HepG2 (cell line): Measurements from ENCODE around the gene PRTN3. TPM values are rescaled to one million over a fixed set of nuclear protein-coding genes. Genes with fewer than 3 reads are reported as not detected.
A peak's percentile ranks its signal among the peaks of the same experiment; 100 is the strongest.

Experiments
- CENPX ChIP-seq: sonication (generic); formaldehyde crosslinking; IDR thresholded peaks from 2 replicates; pipeline ENCODE4 v1.9.0; 2021; ENCODE audit warnings: mild to moderate bottlenecking, missing genetic modification reagents, moderate library complexity
- GATAD1 ChIP-seq: IDR thresholded peaks from 2 replicates; pipeline ENCODE4 v1.6.1; 2016; ENCODE audit warnings: missing genetic modification reagents, missing compliant biosample characterization
- TFDP2 ChIP-seq: sonication (generic); formaldehyde crosslinking; IDR thresholded peaks from 2 replicates; pipeline ENCODE4 v1.4.0; 2020; ENCODE audit warnings: missing genetic modification reagents
- UBTF ChIP-seq: sonication (generic); formaldehyde crosslinking; IDR thresholded peaks from 2 replicates; pipeline ENCODE4 v1.4.0; 2020; ENCODE audit warnings: mild to moderate bottlenecking, missing genetic modification reagents
- ZNF382 ChIP-seq: sonication (generic); formaldehyde crosslinking; IDR thresholded peaks from 2 replicates; pipeline ENCODE4 v1.5.0; 2020; ENCODE audit warnings: missing genetic modification reagents, mild to moderate bottlenecking, borderline replicate concordance
- ZNF749 ChIP-seq: sonication (generic); formaldehyde crosslinking; IDR thresholded peaks from 2 replicates; pipeline ENCODE4 v1.8.0; 2022; ENCODE audit warnings: mild to moderate bottlenecking, missing genetic modification reagents, moderate library complexity, borderline replicate concordance
- ZSCAN20 ChIP-seq: sonication (generic); formaldehyde crosslinking; IDR thresholded peaks from 2 replicates; pipeline ENCODE4 v1.4.0; 2020; ENCODE audit warnings: missing genetic modification reagents, mild to moderate bottlenecking, borderline replicate concordance
- polyA plus RNA-seq, 8 experiments: library from polyadenylated mRNA; depleted of rRNA in 3 of 8; stranded (reverse) in 7 of 8; unstranded in 1 of 8; fragments of >200 nt; fragmentation: Illumina TruSeq in 4 of 8; extraction: Trizol in 4 of 8; gene quantifications; 2 replicates each; pipeline versions ENCODE4 v1.2.1 to v1.2.3, GENCODE V29; 2011 to 2016; ENCODE audit warnings: low read depth in 4 of 8, missing spikeins in 1 of 8, mixed read lengths in 1 of 8; ENCODE audit not compliant: insufficient read depth in 1 of 8
- total RNA-seq, 5 experiments: library from RNA; depleted of rRNA; stranded (reverse); fragments of >200 nt; fragmentation: Illumina TruSeq; extraction: Trizol; gene quantifications; 2 replicates each; pipeline ENCODE4 v1.2.3, GENCODE V29; 2016; ENCODE audit warnings: low read depth in 1 of 5
- TF ChIP-seq, protein P1 (sequence below): IDR thresholded peaks from 2 replicates; pipeline ENCODE4 v1.6.1; 2016; ENCODE audit warnings: low read depth, missing genetic modification reagents, missing compliant biosample characterization
- TF ChIP-seq, protein P2 (sequence below): sonication (generic); formaldehyde crosslinking; IDR thresholded peaks from 2 replicates; pipeline ENCODE4 v1.5.1; 2020; ENCODE audit warnings: mild to moderate bottlenecking, missing genetic modification reagents, moderate library complexity
- TF ChIP-seq, protein P3 (sequence below): sonication (generic); formaldehyde crosslinking; IDR thresholded peaks from 2 replicates; pipeline ENCODE4 v1.8.0; 2022; ENCODE audit warnings: mild to moderate bottlenecking, missing genetic modification reagents, moderate library complexity

Gene PRTN3
- total and polyA plus RNA-seq, 2 of the 13 experiments (the other 11 are each of a cell fraction or from before 2014, with no cell fraction given): not detected

DNA sequence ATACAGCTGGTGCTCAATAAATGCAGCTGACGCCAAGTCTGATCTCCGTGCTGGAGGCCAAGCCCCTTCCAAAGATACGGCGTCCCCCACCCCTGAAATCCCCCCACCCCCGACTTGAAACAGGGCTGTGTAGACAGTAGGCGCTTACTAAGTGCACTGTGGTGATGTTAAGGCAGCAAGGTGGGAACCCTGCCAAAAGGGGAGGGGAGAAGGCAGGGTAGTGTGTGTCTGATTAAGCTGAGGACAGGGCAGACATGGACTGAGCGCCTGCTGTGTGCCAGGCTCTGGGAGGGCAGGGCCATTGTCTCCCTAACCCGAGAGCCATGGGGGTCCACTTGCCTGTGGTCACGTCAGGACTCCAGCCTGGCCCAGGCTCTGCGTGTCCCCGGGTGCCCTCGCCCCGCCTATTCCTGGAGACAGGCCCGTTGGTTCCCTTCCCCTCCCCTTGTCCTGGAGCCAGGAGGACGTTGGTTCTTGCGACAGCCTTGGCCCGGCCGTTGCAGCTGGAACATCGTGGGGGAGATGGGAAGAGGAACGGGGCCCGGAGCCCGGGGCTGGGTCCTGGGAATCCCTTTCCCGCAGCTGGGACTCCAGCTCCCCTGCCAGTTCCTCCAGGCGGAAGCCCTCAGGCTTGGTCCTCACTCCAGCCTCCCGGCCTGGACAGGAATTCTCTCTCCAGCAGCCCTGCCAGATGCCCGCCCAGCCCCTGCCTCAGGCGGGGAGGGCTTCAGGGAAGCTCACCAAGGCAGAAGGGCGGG is 9.6 kb downstream of the PRTN3 start (continued):
- TF ChIP-seq, protein P1, sequence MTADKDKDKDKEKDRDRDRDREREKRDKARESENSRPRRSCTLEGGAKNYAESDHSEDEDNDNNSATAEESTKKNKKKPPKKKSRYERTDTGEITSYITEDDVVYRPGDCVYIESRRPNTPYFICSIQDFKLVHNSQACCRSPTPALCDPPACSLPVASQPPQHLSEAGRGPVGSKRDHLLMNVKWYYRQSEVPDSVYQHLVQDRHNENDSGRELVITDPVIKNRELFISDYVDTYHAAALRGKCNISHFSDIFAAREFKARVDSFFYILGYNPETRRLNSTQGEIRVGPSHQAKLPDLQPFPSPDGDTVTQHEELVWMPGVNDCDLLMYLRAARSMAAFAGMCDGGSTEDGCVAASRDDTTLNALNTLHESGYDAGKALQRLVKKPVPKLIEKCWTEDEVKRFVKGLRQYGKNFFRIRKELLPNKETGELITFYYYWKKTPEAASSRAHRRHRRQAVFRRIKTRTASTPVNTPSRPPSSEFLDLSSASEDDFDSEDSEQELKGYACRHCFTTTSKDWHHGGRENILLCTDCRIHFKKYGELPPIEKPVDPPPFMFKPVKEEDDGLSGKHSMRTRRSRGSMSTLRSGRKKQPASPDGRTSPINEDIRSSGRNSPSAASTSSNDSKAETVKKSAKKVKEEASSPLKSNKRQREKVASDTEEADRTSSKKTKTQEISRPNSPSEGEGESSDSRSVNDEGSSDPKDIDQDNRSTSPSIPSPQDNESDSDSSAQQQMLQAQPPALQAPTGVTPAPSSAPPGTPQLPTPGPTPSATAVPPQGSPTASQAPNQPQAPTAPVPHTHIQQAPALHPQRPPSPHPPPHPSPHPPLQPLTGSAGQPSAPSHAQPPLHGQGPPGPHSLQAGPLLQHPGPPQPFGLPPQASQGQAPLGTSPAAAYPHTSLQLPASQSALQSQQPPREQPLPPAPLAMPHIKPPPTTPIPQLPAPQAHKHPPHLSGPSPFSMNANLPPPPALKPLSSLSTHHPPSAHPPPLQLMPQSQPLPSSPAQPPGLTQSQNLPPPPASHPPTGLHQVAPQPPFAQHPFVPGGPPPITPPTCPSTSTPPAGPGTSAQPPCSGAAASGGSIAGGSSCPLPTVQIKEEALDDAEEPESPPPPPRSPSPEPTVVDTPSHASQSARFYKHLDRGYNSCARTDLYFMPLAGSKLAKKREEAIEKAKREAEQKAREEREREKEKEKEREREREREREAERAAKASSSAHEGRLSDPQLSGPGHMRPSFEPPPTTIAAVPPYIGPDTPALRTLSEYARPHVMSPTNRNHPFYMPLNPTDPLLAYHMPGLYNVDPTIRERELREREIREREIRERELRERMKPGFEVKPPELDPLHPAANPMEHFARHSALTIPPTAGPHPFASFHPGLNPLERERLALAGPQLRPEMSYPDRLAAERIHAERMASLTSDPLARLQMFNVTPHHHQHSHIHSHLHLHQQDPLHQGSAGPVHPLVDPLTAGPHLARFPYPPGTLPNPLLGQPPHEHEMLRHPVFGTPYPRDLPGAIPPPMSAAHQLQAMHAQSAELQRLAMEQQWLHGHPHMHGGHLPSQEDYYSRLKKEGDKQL (CRISPR knock-in tag): no peak
- TF ChIP-seq TFDP2: no peak
- TF ChIP-seq, protein P2, sequence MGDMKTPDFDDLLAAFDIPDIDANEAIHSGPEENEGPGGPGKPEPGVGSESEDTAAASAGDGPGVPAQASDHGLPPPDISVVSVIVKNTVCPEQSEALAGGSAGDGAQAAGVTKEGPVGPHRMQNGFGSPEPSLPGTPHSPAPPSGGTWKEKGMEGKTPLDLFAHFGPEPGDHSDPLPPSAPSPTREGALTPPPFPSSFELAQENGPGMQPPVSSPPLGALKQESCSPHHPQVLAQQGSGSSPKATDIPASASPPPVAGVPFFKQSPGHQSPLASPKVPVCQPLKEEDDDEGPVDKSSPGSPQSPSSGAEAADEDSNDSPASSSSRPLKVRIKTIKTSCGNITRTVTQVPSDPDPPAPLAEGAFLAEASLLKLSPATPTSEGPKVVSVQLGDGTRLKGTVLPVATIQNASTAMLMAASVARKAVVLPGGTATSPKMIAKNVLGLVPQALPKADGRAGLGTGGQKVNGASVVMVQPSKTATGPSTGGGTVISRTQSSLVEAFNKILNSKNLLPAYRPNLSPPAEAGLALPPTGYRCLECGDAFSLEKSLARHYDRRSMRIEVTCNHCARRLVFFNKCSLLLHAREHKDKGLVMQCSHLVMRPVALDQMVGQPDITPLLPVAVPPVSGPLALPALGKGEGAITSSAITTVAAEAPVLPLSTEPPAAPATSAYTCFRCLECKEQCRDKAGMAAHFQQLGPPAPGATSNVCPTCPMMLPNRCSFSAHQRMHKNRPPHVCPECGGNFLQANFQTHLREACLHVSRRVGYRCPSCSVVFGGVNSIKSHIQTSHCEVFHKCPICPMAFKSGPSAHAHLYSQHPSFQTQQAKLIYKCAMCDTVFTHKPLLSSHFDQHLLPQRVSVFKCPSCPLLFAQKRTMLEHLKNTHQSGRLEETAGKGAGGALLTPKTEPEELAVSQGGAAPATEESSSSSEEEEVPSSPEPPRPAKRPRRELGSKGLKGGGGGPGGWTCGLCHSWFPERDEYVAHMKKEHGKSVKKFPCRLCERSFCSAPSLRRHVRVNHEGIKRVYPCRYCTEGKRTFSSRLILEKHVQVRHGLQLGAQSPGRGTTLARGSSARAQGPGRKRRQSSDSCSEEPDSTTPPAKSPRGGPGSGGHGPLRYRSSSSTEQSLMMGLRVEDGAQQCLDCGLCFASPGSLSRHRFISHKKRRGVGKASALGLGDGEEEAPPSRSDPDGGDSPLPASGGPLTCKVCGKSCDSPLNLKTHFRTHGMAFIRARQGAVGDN: peak; percentile 30
- TF ChIP-seq ZNF382 (CRISPR knock-in tag): no peak
- TF ChIP-seq, protein P3, sequence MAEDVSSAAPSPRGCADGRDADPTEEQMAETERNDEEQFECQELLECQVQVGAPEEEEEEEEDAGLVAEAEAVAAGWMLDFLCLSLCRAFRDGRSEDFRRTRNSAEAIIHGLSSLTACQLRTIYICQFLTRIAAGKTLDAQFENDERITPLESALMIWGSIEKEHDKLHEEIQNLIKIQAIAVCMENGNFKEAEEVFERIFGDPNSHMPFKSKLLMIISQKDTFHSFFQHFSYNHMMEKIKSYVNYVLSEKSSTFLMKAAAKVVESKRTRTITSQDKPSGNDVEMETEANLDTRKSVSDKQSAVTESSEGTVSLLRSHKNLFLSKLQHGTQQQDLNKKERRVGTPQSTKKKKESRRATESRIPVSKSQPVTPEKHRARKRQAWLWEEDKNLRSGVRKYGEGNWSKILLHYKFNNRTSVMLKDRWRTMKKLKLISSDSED: no peak
- TF ChIP-seq ZNF749 (CRISPR knock-in tag): no peak
- TF ChIP-seq UBTF (CRISPR knock-in tag): peak; percentile 65
- TF ChIP-seq GATAD1 (CRISPR knock-in tag): no peak
- TF ChIP-seq ZSCAN20 (CRISPR knock-in tag): no peak
- no peak for TF ChIP-seq CENPX (CRISPR knock-in tag)
